Measurements from ENCODE around the gene CEP170B. TPM values are rescaled to one million over a fixed set of nuclear protein-coding genes. Genes with fewer than 3 reads are reported as not detected.

CEP170B gene
- total RNA-seq, 1 donor from 2014 or later = 30.3 TPM

GRCh38 chr14:104931771-104932675, 67.0 kb downstream of the CEP170B start:
- no peak overlapping the region for H3K27ac ChIP-seq
- ATAC-seq (no peak), DNase-seq (peak; percentile 65)
- H3K4me1 ChIP-seq = no peaks in the 10 kb centered on the region
- no peak for TF ChIP-seq CTCF (IDR thresholded peaks at IDR 0.05)
- intact Hi-C loops (cut with DNase I) = no loop called here
- H3K27me3 ChIP-seq = no peaks in the 10 kb centered on the region
- no peaks in the 10 kb centered on the region for H3K9me3 ChIP-seq
- H3K4me3 ChIP-seq = peak overlapping the region; percentile 52
- H3K36me3 ChIP-seq = no peaks in the 10 kb centered on the region

GRCh38 chr14:104932676-104933631, 67.9 kb downstream of the CEP170B start:
- DNase-seq (peak; percentile 94), ATAC-seq (peak; percentile 94)
- Histone ChIP-seq H3K27ac (no peak overlapping the region), H3K27me3 (no peaks in the 10 kb centered on the region), H3K4me1 (no peaks in the 10 kb centered on the region), H3K4me3 (peak overlapping the region; percentile 52), H3K9me3 (no peaks in the 10 kb centered on the region), H3K36me3 (no peaks in the 10 kb centered on the region)
- intact Hi-C loops (cut with DNase I) = no loop called here
- peak; percentile 71 for TF ChIP-seq CTCF (IDR thresholded peaks at IDR 0.05)

GRCh38 chr14:104933746-104934733, 69.0 kb downstream of the CEP170B start:
- ATAC-seq = no peak
- Histone ChIP-seq H3K4me3 (peak overlapping the region; percentile 52), H3K36me3 (no peaks in the 10 kb centered on the region), H3K27ac (no peak overlapping the region), H3K9me3 (no peaks in the 10 kb centered on the region), H3K27me3 (no peaks in the 10 kb centered on the region), H3K4me1 (no peaks in the 10 kb centered on the region)
- intact Hi-C loops (cut with DNase I) = no loop called here
- DNase-seq = peak; percentile 64
- TF ChIP-seq CTCF (IDR thresholded peaks at IDR 0.05) = no peak

GRCh38 chr14:104935026-104935650, 70.1 kb downstream of the CEP170B start:
- H3K27ac ChIP-seq = no peak overlapping the region

More at GRCh38 chr14:104935026-104935650, 70.1 kb downstream of the CEP170B start:
- intact Hi-C loops (cut with DNase I) = no loop called here
- Histone ChIP-seq H3K9me3 (no peaks in the 10 kb centered on the region), H3K36me3 (no peaks in the 10 kb centered on the region), H3K4me1 (no peaks in the 10 kb centered on the region), H3K4me3 (no peak overlapping the region), H3K27me3 (no peaks in the 10 kb centered on the region)
- no peak for TF ChIP-seq CTCF (IDR thresholded peaks at IDR 0.05)
- DNase-seq (peak; percentile 43), ATAC-seq (no peak)

Data from upper lobe of right lung (tissue), 1 donor.